ENCODE data around the gene GPR146.

DNA sequence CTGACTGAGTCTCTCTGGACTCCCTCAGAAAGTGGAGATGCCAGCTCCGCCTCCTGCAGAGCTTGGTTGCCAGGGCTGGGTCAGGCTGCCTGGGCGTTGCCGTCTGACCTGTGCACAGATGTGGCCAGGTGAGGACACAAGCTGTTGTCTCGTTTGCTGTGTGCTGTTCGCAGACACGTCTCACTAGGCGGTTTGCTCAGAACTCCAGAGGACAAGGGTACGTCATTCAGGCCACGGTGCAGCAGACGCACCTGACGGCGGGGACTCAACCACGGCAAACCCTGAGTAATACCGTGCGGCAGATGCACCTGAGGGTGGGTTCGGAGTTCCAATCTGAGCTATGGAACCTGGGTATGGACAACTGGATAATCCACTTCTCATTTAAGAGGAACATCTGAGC lies 55.3 kb downstream of the GPR146 start:
- no peak for TF ChIP-seq PRPF4 (IDR thresholded peaks at IDR 0.05; ENCODE audit: low read depth, low read length, poor library complexity, severe bottlenecking)
- no peak for TF ChIP-seq TCF7 (IDR thresholded peaks at IDR 0.05; ENCODE audit: low read depth)
- no peak for TF ChIP-seq ZNF138 (CRISPR knock-in tag; IDR thresholded peaks at IDR 0.05; ENCODE audit: low read depth)
- TF ChIP-seq TOE1 (CRISPR knock-in tag; IDR thresholded peaks at IDR 0.05): no peak

Data from HepG2 (cell line).